ENCODE data around the gene SMYD3.
A peak's percentile ranks its signal among the peaks of the same experiment; 100 is the strongest.

SMYD3 gene

DNA sequence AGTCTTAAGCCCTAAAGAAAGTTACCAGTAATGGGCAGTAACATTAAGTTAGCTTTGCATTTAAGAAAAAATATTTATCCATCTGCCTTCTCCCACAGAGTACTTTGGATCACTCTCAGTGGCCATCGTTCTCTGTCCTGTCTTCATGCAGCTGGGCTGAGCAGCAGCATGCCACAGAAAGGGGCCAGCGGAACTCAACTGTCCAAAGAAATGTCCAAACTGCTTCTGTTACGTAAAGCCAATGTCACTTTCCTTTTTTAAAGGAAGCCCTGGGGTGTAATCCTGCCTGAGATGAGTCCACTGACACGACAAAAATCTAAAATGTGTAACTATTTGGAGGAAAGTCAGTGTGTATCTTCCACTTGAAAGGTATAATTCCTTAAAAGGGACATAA, 291.6 kb downstream of the SMYD3 start:
- TF ChIP-seq FOXP2 (optimal IDR thresholded peaks at IDR 0.05; ENCODE audit: borderline replicate concordance, extremely low read depth, extremely low read length, insufficient read depth): no peak
- TF ChIP-seq, protein P1, sequence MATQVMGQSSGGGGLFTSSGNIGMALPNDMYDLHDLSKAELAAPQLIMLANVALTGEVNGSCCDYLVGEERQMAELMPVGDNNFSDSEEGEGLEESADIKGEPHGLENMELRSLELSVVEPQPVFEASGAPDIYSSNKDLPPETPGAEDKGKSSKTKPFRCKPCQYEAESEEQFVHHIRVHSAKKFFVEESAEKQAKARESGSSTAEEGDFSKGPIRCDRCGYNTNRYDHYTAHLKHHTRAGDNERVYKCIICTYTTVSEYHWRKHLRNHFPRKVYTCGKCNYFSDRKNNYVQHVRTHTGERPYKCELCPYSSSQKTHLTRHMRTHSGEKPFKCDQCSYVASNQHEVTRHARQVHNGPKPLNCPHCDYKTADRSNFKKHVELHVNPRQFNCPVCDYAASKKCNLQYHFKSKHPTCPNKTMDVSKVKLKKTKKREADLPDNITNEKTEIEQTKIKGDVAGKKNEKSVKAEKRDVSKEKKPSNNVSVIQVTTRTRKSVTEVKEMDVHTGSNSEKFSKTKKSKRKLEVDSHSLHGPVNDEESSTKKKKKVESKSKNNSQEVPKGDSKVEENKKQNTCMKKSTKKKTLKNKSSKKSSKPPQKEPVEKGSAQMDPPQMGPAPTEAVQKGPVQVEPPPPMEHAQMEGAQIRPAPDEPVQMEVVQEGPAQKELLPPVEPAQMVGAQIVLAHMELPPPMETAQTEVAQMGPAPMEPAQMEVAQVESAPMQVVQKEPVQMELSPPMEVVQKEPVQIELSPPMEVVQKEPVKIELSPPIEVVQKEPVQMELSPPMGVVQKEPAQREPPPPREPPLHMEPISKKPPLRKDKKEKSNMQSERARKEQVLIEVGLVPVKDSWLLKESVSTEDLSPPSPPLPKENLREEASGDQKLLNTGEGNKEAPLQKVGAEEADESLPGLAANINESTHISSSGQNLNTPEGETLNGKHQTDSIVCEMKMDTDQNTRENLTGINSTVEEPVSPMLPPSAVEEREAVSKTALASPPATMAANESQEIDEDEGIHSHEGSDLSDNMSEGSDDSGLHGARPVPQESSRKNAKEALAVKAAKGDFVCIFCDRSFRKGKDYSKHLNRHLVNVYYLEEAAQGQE (IDR thresholded peaks at IDR 0.05; ENCODE audit: insufficient read depth in 1 of 2, low read depth in 2 of 2, low read length in 2 of 2): no peak
- TF ChIP-seq SIN3A (IDR thresholded peaks at IDR 0.05; ENCODE audit: borderline replicate concordance, insufficient read depth, low read length): no peak
- TF ChIP-seq POLR2AphosphoS5 (IDR thresholded peaks at IDR 0.05; ENCODE audit: low read depth, low read length): no peak
- TF ChIP-seq TAF1 (IDR thresholded peaks at IDR 0.05; ENCODE audit: borderline replicate concordance, insufficient read depth, low read length): no peak

DNA sequence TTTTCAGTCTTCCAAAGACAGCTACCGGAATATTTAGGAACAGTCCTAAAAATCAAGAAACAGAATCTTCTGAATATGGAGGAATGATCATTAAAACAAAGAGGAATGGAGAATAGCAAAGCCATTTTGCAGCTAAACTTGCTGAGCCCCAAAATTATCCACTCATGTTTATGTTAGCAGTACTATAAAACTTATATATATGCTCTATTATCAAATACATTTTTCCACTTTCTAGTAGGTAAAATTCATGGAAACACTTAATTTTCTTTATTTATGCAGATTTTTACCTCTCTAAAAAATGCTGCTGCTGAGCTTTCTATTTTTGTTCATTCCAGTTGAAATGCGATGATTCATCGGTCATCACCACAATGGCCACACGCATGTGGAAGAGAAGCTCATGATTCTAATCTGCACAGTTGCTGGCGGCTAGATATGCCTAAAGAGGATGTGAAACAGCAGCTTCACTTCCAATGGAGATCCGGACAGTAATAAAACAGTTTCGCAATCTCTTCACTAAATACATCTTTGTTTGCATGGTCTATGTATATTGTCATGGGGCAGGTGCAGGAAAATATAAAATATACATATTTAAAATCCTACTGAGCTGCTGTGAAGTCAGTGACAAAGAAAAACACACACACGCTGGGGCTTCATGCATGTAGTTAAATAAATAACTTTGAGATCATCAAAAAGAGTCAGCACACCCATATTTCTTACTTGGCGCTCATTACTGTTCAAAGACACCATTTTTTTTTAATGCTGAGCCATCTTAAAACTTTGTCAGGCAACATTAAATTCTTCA, 292.2 kb downstream of the SMYD3 start:
- TF ChIP-seq SIN3A (IDR thresholded peaks at IDR 0.05; ENCODE audit: borderline replicate concordance, insufficient read depth, low read length): peak; percentile 89; the same call in 1 of the 2 replicates
- no peak for TF ChIP-seq TAF1 (IDR thresholded peaks at IDR 0.05; ENCODE audit: borderline replicate concordance, insufficient read depth, low read length)
- TF ChIP-seq FOXP2 (optimal IDR thresholded peaks at IDR 0.05; ENCODE audit: borderline replicate concordance, extremely low read depth, extremely low read length, insufficient read depth): peak; percentile 43
- TF ChIP-seq, protein P1 (IDR thresholded peaks at IDR 0.05; ENCODE audit: insufficient read depth in 1 of 2, low read depth in 2 of 2, low read length in 2 of 2): peak in 1 of 2 experiments; percentile 59; a peak in 1 of 4 replicates
- no peak for TF ChIP-seq POLR2AphosphoS5 (IDR thresholded peaks at IDR 0.05; ENCODE audit: low read depth, low read length)

DNA sequence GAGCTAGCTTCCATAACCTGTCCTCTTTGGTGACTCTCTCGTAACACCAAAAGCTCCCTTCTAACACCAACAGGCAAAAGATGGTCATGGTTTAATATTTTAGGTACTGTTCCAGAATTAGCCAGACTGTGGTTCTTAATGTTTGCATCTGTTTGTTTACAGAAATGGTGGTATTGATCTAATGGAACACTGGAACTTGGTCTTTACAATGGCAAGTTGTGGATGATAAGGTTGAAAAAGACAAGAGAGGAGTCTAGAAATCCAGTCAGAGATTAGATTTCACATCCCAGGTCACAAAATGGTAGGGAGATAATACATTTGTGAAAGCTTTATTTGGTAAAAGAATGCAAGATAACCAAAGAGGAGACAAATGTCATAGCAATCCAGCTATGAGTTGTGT, 293.1 kb downstream of the SMYD3 start:
- TF ChIP-seq POLR2AphosphoS5 (IDR thresholded peaks at IDR 0.05; ENCODE audit: low read depth, low read length): no peak
- no peak for TF ChIP-seq TAF1 (IDR thresholded peaks at IDR 0.05; ENCODE audit: borderline replicate concordance, insufficient read depth, low read length)
- no peak for TF ChIP-seq SIN3A (IDR thresholded peaks at IDR 0.05; ENCODE audit: borderline replicate concordance, insufficient read depth, low read length)
- TF ChIP-seq, protein P1 (IDR thresholded peaks at IDR 0.05; ENCODE audit: insufficient read depth in 1 of 2, low read depth in 2 of 2, low read length in 2 of 2): no peak
- TF ChIP-seq FOXP2 (optimal IDR thresholded peaks at IDR 0.05; ENCODE audit: borderline replicate concordance, extremely low read depth, extremely low read length, insufficient read depth): no peak

DNA sequence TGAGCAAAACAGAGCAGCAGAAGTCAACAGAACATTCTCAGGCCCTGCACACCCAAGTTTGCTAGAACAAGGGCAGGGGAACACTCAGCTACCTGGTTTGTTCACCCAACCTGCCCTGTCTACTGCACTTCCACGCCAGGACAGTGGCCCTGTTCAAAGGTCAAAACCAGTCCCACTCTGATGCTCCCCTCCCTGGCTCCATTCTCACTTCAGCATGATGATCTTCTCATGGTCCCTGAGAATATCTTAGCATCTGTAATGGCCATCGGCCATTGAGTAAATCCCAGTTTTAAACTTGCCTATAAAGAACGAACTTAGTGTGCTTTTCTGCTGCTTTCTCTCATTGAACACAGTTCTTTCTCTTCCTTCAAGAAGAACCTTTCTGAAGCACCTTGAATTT, 293.6 kb downstream of the SMYD3 start:
- TF ChIP-seq SIN3A (IDR thresholded peaks at IDR 0.05; ENCODE audit: borderline replicate concordance, insufficient read depth, low read length) (no peak), FOXP2 (optimal IDR thresholded peaks at IDR 0.05; ENCODE audit: borderline replicate concordance, extremely low read depth, extremely low read length, insufficient read depth) (no peak), POLR2AphosphoS5 (IDR thresholded peaks at IDR 0.05; ENCODE audit: low read depth, low read length) (no peak), TAF1 (IDR thresholded peaks at IDR 0.05; ENCODE audit: borderline replicate concordance, insufficient read depth, low read length) (no peak)
- TF ChIP-seq, protein P1 (IDR thresholded peaks at IDR 0.05; ENCODE audit: insufficient read depth in 1 of 2, low read depth in 2 of 2, low read length in 2 of 2): no peak
